Pons (tissue), 1 donor: ENCODE results near the gene MS4A10.
"Not testable (repeated sequence)": the region's sequence is repeated elsewhere in the genome, so short reads cannot be mapped to it uniquely, and the experiment has no call there.

Source experiments
- DNase-seq: peaks from one replicate; pipeline ENCODE4 v3.0.0-alpha.2; 2016; ENCODE audit warnings: low spot score

Gene MS4A10

DNA sequence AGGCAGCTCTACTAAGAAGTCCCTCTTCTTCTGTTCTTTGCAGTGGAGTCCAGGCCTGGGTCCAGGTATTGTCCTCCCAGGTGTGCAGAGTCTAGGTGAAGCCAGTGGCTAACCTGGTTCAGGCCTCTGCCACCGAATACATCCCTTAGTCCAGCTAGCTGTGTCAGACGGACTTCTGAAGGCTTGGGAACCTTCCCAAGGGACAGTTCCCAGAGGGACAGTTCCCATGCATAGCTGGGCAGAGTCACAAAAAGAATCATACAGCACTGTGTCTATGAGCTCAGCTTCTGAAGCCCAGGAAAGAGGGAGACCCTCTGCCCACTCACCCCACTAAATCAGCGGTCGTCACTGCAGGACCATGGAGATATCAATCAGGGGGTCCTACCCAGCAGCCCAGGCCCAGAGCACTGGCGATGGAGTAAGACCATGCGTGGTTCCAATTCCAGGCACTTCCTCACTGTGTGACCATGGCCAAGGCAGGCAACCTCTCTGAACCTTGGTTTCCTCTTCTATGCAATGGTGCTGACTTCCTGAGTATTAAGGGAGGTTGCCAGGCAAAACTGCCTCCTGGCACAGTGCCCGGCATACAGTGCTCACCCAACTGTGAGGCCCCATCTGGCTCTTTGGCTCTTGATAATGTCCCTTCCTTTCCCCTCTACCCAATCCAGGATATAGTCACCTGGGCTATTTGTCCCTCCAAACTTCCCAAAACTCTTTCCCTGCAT is 3.4 kb downstream of the MS4A10 start:
- no peak for DNase-seq

DNA sequence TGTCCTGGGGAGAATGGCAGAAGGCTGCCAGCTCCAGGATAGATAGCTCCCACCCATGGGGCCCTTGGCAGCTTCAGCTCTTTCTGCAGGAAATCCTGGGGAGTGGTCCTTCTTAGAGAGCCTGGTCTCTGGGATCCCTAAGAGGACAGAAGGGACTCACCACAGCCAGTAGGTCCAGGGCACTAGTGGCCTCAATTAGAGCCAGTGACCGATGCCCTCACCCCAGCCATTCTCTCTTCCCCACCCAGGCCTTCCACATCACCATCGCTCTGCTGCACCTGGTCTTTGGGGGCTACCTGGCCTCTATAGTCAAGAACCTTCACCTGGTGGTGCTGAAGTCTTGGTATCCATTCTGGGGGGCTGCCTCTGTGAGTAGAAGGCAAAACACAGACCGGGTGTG is 5.6 kb downstream of the MS4A10 start:
- DNase-seq = no peak

- DNase-seq = no peak
These were observed 6.2 kb downstream of the MS4A10 start for GRCh38 chr11:60791153-60791933.

DNA sequence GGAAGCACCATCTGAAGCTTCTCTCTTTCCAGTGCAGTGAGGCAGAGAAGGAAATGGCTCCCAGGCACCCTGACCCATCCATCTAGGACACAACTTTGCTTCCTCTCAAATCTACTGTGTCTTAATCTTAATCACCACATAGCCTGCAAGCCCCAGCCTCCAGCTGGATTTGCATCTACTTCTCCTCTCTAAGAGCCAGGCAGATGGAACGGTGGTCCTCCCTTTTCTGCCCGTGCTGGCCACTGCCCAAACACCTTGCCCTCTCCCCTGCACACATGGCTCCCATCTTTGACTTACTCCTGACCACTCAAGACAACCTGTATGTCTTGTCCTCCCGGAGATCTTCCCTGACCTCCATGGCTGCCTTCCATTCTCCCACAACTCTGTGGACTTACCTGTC is 7.4 kb downstream of the MS4A10 start:
- DNase-seq = no peak

- DNase-seq = no peak
These were observed 10.2 kb downstream of the MS4A10 start for GRCh38 chr11:60795291-60795690.

DNA sequence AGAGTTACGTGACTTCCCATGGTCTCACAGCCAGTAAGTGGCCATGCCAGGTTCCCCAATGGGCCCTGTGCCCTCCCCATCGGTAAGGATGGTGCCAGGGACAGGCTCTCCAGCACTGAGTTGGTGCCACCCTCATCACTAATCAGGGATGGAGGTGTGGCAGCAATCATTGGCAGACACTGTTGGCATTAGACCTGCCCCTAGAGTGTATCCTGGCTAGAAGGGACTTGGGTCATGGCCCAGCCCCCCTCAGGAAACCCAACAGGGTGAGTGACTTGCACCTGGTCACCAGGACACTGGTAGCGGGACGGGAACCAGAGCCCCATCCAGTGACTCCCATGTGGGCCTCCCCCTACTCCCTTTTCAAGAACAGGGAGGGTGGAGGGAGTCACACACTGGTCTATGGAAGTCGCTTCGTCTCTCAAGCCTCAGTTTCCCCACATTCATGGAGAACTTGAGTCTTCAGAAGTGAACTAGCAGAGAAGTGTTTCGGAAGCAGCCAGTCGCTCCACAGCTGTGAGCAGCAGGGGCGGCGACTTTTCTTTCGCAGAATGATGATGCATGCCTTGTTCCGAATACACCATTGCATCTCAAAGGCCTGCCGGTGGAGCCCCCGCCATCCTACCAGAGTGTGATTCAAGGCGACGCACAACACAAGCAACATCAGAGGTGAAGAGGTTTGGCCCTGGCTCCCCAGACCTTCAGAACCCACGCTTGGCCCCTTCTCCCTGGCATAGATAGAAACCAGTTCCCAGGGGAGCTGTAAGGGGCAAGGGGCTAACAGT is 12.9 kb downstream of the MS4A10 start:
- no peak for DNase-seq

DNA sequence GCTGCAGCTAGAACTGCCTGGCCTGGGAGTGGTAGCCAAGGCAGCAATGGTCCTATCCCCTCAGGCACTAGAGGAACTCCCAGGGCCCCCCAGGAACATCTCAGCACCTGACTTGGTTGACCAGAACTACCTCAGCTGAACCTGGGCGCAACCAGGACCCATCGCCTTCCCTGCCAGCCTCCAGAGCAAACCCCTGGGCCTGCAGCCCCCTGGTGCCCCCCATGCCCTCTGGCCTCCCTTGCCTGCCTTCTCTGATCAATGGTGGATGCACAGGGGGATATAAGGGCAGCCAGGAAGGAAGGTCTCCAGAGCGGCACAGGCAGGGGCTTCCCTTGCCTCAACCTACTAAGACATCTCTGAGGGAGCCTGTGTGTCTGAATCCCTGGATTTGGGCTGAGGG is 13.5 kb downstream of the MS4A10 start:
- DNase-seq = no peak

- no peak for DNase-seq
These were observed 16.1 kb downstream of the MS4A10 start for GRCh38 chr11:60801194-60801593.

GRCh38 chr11:60803273-60803936 is 18.3 kb downstream of the MS4A10 start:
- DNase-seq = no peak

GRCh38 chr11:60809249-60809648 is 24.1 kb downstream of the MS4A10 start:
- DNase-seq = no peak

- no peak for DNase-seq
These were observed 24.6 kb downstream of the MS4A10 start for GRCh38 chr11:60809691-60810090.

- DNase-seq = no peak
These were observed 25.0 kb downstream of the MS4A10 start for GRCh38 chr11:60810151-60810550.

GRCh38 chr11:60810569-60810968 is 25.4 kb downstream of the MS4A10 start:
- DNase-seq = no peak

GRCh38 chr11:60813324-60813723 is 28.2 kb downstream of the MS4A10 start:
- DNase-seq = no peak

DNA sequence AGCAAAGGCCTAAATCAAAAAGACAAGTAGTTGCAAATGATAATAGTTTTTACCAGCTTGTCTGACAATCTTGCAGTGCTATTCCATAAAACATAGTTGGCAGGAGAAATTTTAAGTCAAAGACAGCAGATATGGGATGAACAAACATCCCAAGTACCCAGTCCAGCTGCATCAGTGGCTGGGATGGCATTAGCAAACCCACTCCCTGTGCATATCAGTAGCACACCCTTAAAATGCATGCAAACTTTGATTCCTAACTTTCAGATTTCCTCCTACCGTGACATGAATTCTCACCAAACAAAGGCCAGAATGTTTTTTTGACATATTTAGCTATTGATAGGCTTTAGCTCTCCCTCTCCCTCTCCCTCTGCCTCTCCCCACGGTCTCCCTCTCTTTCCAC is 29.0 kb downstream of the MS4A10 start:
- no peak for DNase-seq

- DNase-seq = no peak
These were observed 31.5 kb downstream of the MS4A10 start for GRCh38 chr11:60816590-60817157.

- DNase-seq = no peak
These were observed 32.9 kb downstream of the MS4A10 start for GRCh38 chr11:60818057-60818456.

- DNase-seq = no peak
These were observed 36.9 kb downstream of the MS4A10 start for GRCh38 chr11:60821827-60822599.

GRCh38 chr11:60823745-60824306 is 38.7 kb downstream of the MS4A10 start:
- not testable (repeated sequence) for DNase-seq

GRCh38 chr11:60825118-60825517 is 40.0 kb downstream of the MS4A10 start:
- no peak for DNase-seq

GRCh38 chr11:60825790-60826189 is 40.7 kb downstream of the MS4A10 start:
- no peak for DNase-seq
